ENCODE results near the gene WDR48.

DNA sequence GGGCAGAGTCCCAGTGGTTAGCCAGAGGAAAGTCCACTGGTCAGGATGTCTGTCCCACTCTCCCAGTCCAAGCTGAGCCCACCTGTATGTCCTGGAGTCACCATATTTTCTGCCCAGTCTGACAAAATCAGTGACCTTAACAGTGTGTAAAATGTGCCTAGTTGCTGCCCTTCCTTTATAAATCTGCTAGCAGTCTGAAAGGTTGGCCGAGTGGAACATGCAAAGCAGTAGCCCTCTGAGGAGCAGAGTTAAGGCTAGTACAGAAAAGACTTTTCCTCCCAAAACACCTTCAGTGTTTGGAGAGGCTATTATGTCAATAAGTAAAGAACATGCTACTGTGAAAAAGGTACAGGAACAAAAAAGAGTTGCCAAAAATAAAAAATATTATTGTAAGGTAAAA lies 71.0 kb downstream of the WDR48 start:
- no peak for TF ChIP-seq CTCF (IDR thresholded peaks at IDR 0.05)
- TF ChIP-seq POLR2A (IDR thresholded peaks at IDR 0.05), result no peak

All from uterus (tissue), 2 donors.